Measurements from ENCODE around the gene SERTAD2.

Gene SERTAD2

DNA sequence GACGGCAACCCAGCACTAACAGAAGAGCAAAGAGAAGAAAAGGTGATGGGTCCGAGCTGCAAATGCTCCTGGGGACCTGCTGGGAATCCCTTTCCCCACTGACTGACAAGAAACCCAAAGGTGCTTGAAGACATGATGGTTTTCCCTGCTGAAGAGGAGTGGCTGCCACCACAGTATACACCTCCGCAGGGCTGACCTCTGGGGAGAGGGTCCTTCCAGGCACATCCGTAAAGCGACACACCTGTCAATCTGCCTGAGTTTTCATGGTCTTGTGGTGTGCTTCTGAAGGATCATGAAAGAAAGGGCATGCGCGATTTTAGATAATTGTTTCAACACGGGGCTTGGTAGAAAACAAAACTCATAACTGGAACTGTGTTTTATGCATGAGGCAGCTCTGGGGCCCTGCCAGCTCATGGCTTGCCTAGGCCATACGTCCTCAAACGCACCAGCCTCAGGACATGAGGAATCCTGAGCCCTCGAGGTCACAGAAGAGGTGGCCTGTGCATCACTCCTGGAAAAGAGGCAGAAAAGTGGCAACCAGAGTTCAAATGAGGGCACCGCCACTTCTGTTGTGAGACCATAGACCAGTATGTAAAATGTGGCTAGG is 51.8 kb downstream of the SERTAD2 start:
- no peak overlapping the region for H3K27ac ChIP-seq
- no peak overlapping the region for H3K4me3 ChIP-seq

- Histone ChIP-seq H3K4me3 (no peak overlapping the region), H3K27ac (no peak overlapping the region)
Observed at GRCh38 chr2:64601034-64601754, 52.5 kb downstream of the SERTAD2 start.

GRCh38 chr2:64599469-64599868 is 54.2 kb downstream of the SERTAD2 start:
- Histone ChIP-seq H3K27ac (peak overlapping the region in 1 of 21 experiments; percentile 11), H3K4me3 (no peak overlapping the region)

GRCh38 chr2:64598226-64598625 is 55.5 kb downstream of the SERTAD2 start:
- H3K27ac ChIP-seq = no peak overlapping the region
- H3K4me3 ChIP-seq = no peak overlapping the region

DNA sequence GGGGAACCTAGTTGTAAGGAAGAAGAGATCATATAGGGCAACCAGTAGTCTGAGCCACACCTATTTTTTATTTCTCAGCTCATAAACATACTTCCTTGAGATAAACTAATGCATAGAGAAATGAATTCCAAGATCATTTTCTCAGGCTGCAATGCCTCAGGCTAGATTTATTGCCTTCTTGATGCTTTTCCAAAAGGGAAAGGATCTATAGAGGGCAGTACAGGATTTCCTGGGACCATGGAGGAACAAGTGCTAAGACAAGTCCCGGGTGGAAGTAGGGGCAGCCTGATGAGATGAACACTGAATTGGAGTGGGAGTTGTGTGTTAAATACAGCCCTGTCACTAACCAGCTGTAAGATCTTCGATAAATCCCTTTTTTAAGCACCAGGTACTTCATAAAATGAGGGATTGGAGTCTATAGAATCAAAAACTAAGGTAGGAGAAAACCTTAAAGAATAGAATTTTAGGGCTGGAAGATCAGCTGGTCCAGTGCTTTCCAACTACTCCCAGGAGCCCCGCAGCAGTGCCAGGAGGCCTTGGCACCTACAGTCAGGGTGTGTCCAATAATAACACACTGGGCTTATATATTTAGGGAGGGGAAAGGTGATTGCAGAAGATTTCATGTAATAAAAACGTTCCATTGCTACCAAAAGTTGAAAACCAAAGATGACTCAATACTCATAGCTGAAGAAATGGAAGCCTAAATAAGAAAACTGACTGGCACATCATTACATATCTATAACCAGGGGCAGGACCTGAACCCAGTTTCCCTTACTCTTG is 58.1 kb downstream of the SERTAD2 start:
- Histone ChIP-seq H3K4me3 (no peak overlapping the region), H3K27ac (peak overlapping the region in 3 of 21 experiments; percentile 6 to 54 (median 11))

- H3K4me3 ChIP-seq = no peak overlapping the region
- peak overlapping the region in 7 of 21 experiments; percentile 2 to 34 (median 25) for H3K27ac ChIP-seq
Observed at GRCh38 chr2:64594226-64594989, 59.3 kb downstream of the SERTAD2 start.

GRCh38 chr2:64593035-64593655 is 60.6 kb downstream of the SERTAD2 start:
- H3K4me3 ChIP-seq = no peak overlapping the region
- H3K27ac ChIP-seq = peak overlapping the region in 1 of 21 experiments; percentile 25

DNA sequence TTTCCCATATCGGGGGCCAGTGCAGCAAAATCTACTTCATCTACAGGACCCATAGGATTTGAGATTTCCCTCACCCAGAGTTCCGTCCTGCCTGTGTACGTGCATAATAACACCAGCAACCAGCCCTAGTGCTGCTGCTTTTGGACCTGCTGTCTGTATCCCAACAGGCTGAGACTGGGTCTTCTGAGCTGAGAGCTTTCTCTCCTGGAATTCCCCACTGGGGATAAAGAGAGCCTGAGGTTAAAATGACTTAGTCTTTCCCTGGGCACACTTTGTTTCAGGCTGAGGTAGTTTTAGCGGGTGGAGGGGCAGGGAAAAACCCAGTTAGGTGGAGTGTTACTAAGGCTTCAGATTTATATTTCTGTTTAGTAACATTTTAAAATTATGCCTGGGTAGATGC is 62.5 kb downstream of the SERTAD2 start:
- H3K27ac ChIP-seq = peak overlapping the region in 1 of 21 experiments; percentile 21
- H3K4me3 ChIP-seq = no peak overlapping the region

GRCh38 chr2:64587561-64587960 is 66.2 kb downstream of the SERTAD2 start:
- no peak overlapping the region for H3K4me3 ChIP-seq
- H3K27ac ChIP-seq = no peak overlapping the region

- no peak overlapping the region for H3K27ac ChIP-seq
Observed at GRCh38 chr2:64586883-64587481, 66.7 kb downstream of the SERTAD2 start.

DNA sequence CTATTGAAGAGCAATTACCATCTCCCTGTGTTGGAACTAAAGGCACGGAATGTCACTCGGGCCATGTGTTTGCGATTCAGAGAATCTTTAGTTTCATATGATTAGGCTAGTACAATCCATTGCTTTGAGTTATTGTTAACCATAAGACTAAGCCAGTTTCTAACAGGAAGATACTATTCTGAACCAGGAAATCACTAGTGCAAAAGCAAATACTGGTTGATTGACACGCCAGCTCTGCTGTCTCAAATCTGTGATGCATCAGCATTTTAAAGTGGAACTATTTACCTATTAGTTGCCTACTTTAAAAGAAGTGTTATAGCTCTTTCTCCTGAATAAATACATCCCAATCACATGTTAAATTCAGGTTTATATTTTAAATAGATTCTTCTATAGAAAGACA is 67.7 kb downstream of the SERTAD2 start:
- Histone ChIP-seq H3K27ac (no peak overlapping the region), H3K4me3 (no peak overlapping the region)

More at GRCh38 chr2:64586883-64587481, 66.7 kb downstream of the SERTAD2 start:
- H3K4me3 ChIP-seq = no peak overlapping the region

DNA sequence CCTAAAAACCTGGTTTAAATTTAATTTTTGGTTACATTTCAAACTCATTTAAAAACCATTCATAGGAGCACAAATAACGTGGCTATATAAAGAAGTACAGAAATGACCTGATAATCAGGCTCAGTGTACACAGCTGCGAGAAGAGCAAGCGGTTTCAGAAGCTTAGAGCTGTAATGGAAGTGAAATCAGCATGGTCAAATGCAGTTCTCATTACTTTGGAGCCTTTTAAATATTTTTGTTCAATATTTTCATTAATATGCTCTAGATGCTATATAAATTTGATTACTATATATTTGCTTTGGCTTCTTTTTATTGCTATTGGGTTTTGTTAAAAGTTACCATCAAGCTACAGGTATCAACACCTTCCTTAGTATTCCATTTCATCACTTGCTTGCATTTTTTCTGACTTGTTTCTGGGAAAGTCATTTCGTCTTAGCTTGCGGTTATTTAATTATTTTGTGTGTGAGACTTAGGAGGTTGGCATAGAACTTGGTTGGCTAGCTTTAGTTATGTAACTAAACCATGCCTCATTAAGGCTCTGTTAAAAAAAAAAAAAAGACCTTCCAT is 70.9 kb downstream of the SERTAD2 start:
- Histone ChIP-seq H3K27ac (peak overlapping the region in 2 of 21 experiments; percentile 19 to 20), H3K4me3 (no peak overlapping the region)

GRCh38 chr2:64581777-64582539 is 71.8 kb downstream of the SERTAD2 start:
- Histone ChIP-seq H3K4me3 (no peak overlapping the region), H3K27ac (no peak overlapping the region)
